CMK (cell line): Measurements from ENCODE around the gene FCAMR.

Experiments
- DNase-seq: peaks from one replicate; pipeline ENCODE4 v3.0.0-alpha.2; 2010; ENCODE audit warnings: low read depth

FCAMR gene

DNA sequence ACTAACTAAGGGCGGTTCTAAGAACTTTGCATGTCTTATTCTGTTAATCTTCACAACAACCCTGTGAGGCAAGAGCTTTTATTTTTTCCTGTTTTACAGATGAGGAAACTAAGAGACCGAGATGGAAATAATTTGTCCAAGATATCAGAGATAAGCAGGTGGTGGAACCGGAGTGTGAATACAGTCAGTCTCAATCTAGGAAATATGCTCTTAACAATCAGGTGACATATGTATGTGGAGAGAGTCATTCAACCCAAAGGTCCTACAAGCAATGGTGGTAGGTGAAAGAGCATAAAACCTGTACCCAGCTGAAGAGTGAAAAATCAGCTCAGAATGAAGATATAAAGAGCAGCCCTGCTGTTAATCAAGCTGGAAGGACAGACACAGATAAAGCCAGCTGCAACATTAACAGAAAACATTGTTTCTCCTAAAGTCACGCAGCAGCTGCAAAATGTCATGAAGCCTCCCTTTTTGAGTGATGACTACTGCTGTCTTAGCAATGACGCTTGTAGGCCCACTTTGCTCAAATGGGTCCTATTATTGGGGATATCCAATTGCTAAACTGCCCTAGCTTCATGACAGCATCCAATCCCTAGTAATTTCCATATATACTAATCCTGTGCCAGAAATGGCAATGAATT is 30.5 kb upstream of the FCAMR start:
- no peak for DNase-seq

GRCh38 chr1:206998816-206999215 is 28.6 kb upstream of the FCAMR start:
- no peak for DNase-seq

GRCh38 chr1:206992790-206993189 is 22.5 kb upstream of the FCAMR start:
- DNase-seq = no peak

GRCh38 chr1:206987873-206988272 is 17.6 kb upstream of the FCAMR start:
- no peak for DNase-seq

DNA sequence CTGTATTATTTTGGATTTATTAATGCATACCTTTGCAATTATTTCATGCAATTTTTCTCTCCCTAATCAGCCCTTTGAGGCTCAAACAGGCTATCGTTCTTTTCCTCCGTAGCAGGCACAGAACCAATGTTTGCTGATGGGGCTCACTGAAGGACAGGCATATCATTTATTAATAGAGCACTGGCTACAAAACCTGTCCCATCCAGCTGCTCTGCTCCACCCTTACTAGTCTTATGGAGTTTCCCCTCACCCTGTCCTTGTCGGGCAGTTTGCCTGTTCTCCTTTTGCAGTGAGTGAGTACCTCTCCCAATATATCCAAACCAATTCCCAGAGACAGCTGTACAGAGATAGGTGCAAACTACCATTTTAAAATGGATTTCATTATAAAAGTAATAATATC is 16.6 kb upstream of the FCAMR start:
- DNase-seq = no peak

GRCh38 chr1:206986402-206986801 is 16.1 kb upstream of the FCAMR start:
- DNase-seq = no peak

- DNase-seq = no peak
These were observed 15.0 kb upstream of the FCAMR start for GRCh38 chr1:206985162-206985749.

DNA sequence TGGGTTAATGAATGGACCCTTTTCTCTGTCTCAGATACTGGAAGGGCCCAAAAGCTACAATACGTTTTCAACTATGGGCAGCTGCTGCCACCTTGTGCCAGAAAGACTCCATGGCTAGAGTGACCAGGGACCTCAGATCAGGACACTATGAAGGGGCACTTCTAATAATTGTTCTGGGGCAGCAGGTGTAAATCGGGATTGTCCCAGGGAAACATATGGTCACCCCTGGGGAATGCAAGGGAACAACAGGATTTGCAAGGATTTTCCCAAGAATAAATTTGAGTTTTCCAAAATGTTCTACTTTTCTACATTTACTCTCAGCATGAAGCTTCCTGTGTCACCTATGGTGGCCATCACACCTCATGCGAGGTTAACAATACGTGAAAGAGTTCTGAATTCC is 12.0 kb upstream of the FCAMR start:
- no peak for DNase-seq

- DNase-seq = no peak
These were observed 9.3 kb upstream of the FCAMR start for GRCh38 chr1:206979379-206980043.

DNA sequence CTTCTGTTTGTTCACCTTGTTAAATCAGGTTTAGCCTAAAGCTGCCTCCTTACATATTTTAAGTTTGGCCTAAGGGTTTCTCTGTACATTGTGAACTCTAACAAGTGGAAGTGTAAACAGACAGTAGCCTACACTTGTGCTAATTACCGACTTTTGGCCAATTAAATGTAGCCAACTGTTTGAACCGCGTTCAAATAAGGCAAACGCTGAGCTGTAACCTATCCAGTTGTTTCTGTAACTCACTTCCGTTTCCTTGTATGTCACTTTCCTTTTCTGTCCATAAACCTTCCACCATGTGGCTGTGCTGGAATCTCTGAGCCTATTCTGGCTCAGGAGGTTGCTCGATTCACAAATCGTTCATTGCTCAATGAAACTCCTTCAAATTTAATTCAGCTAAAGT is 8.0 kb upstream of the FCAMR start:
- DNase-seq = no peak

GRCh38 chr1:206975306-206975705 is 5.0 kb upstream of the FCAMR start:
- DNase-seq = no peak

DNA sequence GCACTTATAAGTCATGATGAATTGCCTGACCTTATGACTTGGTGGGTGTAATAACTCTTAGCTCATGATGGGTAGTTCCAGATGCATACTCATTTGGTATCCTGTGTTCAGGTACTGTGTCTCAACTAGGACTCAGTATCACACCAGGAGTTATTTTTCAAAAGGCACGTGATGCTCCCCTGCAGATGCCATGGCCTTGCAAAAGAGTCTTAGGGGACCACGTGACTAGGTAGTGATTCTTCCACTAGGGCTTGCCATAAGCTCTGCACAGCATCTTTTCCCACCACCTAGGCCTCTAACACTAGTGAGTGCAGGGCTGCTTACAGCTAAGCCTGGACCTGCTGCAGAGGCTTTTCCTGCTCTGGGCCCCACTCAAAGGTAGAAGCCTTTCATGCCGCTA is 3.9 kb upstream of the FCAMR start:
- DNase-seq = no peak

DNA sequence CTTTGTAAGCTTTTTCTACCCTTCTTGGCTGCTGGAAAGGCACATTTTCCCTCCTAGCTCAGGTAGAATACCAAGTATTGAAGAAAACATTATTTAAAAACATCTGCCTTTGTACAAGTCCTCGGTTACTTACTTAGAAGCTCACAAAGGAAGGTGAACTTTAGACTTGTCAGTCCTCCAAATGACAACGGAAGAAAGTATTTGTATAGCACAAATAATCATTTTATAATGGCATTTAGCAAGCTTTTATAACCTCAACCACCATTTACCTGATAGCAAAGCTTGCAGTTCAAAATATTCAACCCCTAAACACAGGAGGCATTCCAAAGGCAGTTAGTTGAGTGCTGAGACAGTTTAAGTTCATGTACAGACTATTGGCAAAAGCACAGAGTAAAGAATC is 2.5 kb upstream of the FCAMR start:
- no peak for DNase-seq

GRCh38 chr1:206971029-206971655 is 882 bp upstream of the FCAMR start:
- no peak for DNase-seq

GRCh38 chr1:206969090-206969489 is 1.2 kb downstream of the FCAMR start:
- no peak for DNase-seq

DNA sequence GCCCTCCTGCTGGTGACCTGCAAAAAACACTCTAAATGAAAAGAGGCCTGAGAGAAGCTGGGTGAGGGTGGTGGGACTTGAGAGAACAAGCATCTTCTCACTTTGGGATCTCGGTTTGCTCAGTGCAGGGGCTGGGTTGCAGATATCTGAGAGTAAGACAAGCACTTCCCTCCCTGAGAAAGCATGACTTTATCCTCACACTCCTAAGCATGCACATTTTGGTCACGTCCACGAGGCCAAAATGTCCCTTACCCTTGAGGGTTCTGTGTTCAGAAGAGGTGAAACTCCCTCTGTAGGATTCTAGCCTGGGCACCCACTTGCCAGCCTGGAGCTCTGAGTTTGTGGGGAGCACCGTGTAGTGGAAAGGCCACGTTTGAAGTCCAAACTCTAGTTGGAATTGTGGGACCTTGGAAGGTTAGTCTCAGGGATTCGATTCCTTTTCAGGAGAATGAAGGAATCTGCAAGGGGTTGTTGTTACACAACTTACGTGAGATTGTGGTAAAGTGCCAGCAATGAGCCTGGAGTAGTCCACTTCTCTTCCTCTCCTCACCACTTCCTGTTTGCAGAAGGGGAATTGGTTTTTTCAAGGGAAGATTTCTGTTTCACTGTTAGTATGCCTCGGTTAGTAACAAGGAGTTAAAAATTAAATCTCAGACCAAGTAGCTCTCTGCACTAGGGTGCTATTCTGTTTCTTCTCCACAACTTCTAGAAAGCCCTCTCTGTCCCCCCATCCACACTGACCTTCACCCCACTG is 3.0 kb downstream of the FCAMR start:
- DNase-seq = no peak

- DNase-seq = no peak
These were observed 4.5 kb downstream of the FCAMR start for GRCh38 chr1:206965781-206966180.

GRCh38 chr1:206963740-206964139 is 6.5 kb downstream of the FCAMR start:
- DNase-seq = no peak

- DNase-seq = no peak
These were observed 7.0 kb downstream of the FCAMR start for GRCh38 chr1:206963119-206963712.

- DNase-seq = no peak
These were observed 8.0 kb downstream of the FCAMR start for GRCh38 chr1:206962272-206962671.

DNA sequence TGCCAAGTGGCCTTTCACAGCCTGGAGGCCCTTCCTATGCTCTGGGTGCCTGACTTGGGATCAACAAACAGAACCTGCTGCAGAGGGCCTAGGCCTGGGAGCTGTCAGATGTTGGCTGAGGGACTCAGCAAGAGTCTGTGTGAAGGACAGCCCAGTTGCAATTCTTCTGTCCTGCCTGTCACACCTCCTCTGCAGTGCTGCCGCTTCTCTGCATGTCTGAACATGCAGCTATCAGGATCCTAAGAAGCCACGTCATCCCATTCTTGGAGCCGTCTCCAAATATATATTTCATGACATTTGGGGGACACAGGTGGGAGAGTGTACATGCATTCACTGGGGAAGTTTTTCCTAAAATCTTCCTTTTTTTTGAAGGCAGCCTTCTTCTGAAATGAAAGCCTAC is 8.6 kb downstream of the FCAMR start:
- no peak for DNase-seq
